DMS79 (cell line): ENCODE data around the gene ERO1B.
"Not testable (repeated sequence)": the region's sequence is repeated elsewhere in the genome, so short reads cannot be mapped to it uniquely, and the experiment has no call there.

Experiments used
- DNase-seq: peaks from one replicate; lab custom pipeline; 2025; lab: John Stamatoyannopoulos, UW

Gene ERO1B, protein sequence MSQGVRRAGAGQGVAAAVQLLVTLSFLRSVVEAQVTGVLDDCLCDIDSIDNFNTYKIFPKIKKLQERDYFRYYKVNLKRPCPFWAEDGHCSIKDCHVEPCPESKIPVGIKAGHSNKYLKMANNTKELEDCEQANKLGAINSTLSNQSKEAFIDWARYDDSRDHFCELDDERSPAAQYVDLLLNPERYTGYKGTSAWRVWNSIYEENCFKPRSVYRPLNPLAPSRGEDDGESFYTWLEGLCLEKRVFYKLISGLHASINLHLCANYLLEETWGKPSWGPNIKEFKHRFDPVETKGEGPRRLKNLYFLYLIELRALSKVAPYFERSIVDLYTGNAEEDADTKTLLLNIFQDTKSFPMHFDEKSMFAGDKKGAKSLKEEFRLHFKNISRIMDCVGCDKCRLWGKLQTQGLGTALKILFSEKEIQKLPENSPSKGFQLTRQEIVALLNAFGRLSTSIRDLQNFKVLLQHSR

GRCh38 chr1:236281654-236282424, at the start of gene ERO1B:
Gene ERO1B (minus strand): TSS chr1:236281958. CDS start chr1:236281783, 175 bp downstream.
- peak; percentile 94 for DNase-seq

- not testable (repeated sequence) for DNase-seq
Observed at GRCh38 chr1:236331412-236331811, 49.7 kb upstream of the ERO1B start.

- DNase-seq, result no peak
Observed at GRCh38 chr1:236326432-236326831, 44.7 kb upstream of the ERO1B start.

DNA sequence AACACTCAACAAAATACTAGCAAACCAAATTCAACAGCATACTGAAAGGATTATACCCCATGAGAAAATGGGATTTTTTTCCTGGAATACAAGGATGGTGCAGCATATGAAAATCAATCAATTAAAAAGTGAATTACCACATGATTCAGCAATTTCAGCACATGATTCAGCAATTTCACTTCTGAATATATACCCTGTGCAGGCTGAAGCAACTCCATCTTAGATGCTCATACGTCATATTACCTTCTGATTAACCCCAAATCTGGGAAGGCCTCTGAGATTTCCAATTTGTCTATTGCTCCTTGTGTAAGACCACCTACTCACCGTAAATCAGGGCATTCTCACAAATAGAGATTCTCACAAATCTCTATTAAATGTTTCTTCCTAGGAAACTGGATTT, 43.8 kb upstream of the ERO1B start:
- no peak for DNase-seq

DNA sequence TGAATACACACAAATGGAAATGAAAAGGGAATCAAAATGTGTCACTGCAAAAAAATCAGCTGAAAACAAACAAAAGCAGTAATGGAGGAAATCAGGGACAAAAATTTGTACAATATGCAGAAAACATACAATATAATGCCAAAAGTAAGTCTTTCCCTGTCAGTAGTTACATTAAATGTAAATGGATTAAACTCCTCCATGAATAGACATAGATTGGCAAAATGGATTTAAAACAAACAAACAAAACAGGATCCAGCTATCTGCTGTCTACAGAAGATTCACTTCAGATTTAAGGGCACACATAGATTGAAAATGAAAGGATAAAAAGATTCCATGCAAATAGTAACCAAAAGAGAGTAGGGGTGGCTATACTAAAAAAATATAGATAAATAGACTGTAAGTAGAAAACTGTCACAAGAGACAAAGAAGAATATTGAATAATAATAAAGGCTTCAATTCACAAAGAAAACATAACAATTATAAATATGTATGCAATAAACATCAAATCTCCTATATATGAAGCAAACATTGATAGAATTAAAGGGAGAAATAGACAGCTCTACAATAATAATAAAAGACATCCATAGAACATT, 42.2 kb upstream of the ERO1B start:
- DNase-seq, result no peak

- no peak for DNase-seq
Observed at GRCh38 chr1:236322566-236323409, 41.0 kb upstream of the ERO1B start.

DNA sequence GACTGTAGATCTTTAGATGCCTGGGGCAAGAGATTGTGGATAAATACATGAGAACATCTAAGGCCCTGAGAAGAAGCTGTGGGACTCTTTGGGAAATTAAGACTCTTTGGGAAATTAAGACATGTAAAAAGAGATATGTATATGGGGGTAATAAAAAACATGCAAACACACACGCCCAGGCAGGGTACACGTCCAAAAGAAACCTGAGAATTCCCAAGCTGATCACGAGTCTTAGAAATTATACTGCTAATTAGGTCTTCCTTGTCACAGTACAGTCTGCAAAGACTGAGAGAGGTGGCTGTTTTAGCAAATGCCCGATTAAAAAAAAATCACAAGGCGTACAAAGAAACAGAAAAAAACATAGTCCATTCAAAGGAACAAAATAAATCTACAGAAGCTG, 39.3 kb upstream of the ERO1B start:
- DNase-seq, result no peak

DNA sequence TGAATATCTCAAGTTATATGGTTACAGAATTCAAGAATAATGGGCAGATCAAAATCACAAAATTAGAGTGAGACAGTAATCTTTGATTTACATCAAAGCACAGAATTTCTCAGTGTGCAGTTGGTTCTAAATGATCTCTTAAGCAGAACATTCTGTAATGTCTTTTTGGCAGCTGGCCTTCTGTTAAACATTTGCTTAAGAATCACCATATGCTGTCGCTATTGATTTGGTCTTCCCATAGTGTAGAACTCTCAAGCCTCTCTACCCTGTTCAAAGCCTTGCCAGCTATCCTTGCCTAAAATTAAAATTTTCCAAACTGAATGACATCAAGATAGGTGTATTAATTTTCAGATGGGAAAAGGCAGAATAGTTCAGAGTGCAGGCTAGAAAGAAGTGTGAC, 38.9 kb upstream of the ERO1B start:
- no peak for DNase-seq

DNA sequence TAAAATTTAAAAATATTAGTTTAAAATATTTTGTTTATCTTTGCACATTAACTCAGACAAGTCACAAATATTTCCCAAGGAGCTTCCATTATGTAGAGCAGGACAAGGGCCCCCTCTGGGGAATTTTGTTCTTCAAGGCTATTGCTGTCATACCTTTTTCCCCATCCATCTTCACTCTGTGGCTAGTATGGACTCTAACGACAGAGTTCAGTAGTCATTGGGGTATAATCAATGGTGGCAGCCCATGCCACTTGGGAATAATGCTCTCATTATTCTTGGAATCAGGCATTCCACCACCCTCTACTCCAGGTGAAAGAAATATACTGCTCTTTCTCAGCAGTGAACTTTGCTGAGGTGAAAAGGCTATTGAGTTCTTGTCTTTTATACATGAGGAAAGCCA, 38.5 kb upstream of the ERO1B start:
- DNase-seq, result no peak

GRCh38 chr1:236316437-236316836, 34.7 kb upstream of the ERO1B start:
- DNase-seq, result no peak

DNA sequence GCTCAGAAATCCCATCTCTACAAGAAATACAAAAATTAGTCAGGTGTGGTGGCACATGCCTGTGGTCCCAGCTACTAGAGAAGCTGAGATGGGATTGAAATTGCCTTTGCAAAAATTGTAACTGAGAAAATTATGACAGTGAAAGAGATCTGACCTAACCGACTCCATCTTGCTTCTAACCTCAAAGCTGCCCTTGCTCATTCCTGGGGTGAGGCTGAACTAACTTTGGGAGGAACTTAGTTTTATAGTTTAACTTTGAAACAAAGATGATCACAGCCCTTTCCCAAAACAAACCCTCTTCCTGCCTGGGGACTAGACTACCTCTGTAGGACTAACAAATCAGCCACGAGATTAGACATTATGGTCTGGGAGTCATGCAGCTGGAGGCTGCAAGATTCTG, 33.8 kb upstream of the ERO1B start:
- DNase-seq, result no peak

DNA sequence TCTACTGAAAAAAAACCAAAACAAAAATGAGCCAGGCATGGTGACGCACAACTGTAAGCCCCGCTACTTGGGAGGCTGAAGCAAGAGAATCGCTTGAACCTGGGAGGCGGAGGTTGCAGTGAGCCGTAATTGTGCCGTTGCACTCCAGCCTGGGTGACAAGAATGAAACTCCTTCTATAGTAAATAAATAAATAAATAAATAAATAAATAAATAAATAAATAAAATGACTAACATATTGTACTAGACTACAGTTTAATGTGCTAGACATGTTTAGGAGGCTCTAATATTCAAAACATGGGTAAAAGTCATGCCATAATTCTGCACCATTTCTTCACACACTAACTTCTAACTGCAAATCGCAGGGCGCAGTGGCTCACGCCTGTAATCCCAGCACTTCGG, 33.3 kb upstream of the ERO1B start:
- no peak for DNase-seq

- not testable (repeated sequence) for DNase-seq
Observed at GRCh38 chr1:236314050-236314449, 32.3 kb upstream of the ERO1B start.

- DNase-seq, result no peak
Observed at GRCh38 chr1:236313427-236313826, 31.7 kb upstream of the ERO1B start.

- DNase-seq, result no peak
Observed at GRCh38 chr1:236311040-236311439, 29.3 kb upstream of the ERO1B start.

DNA sequence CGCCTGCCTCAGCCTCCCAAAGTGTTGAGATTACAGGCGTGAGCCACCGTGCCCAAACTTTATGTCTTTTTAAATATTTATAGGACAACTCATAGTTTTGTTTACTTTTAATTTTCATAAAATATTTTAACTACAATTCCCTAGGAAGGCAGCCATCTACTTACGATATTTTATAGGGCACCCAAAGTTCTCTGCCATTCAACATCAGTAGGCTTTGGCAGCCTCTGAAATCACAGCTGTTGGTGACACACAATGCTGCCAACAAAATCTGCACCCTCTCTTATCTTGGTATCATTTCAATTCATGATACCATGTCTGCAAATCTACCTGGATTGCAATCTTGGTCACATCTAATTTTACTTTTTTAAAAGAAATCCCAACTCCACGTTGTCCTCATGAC, 27.1 kb upstream of the ERO1B start:
- no peak for DNase-seq

- DNase-seq, result peak; percentile 10
Observed at GRCh38 chr1:236307435-236307834, 25.7 kb upstream of the ERO1B start.

GRCh38 chr1:236304682-236305081, 22.9 kb upstream of the ERO1B start:
- no peak for DNase-seq

- no peak for DNase-seq
Observed at GRCh38 chr1:236303675-236304074, 21.9 kb upstream of the ERO1B start.

GRCh38 chr1:236302941-236303340, 21.2 kb upstream of the ERO1B start:
- no peak for DNase-seq

- DNase-seq, result no peak
Observed at GRCh38 chr1:236301958-236302335, 20.2 kb upstream of the ERO1B start.
